HG02588 (cell line): ENCODE data around the gene ABCF2.

Source experiments
- ATAC-seq: cut with Tn5 transposase; IDR thresholded peaks from one replicate; pipeline ENCODE4 v1.9.1; 2021; ENCODE audit warnings: mild to moderate bottlenecking, moderate library complexity; ENCODE audit not compliant: unreplicated experiment

The ABCF2 gene

DNA sequence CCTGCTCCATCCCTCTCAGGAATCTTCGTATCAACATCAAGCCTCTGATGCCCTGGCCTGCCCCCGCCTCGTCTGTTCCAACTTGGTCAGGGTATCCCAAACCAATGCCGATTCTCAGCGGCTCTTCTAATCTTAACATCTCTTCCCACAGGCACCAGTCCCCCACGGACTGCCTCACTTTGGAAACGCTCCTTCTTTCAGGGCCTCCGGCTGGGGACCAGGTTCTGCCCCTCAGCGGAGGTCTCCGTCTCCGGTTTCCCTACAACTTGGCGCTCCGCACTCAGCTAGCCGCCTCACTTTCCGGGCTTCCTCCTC, 488 bp downstream of the ABCF2 start:
- peak; percentile 5 for ATAC-seq

DNA sequence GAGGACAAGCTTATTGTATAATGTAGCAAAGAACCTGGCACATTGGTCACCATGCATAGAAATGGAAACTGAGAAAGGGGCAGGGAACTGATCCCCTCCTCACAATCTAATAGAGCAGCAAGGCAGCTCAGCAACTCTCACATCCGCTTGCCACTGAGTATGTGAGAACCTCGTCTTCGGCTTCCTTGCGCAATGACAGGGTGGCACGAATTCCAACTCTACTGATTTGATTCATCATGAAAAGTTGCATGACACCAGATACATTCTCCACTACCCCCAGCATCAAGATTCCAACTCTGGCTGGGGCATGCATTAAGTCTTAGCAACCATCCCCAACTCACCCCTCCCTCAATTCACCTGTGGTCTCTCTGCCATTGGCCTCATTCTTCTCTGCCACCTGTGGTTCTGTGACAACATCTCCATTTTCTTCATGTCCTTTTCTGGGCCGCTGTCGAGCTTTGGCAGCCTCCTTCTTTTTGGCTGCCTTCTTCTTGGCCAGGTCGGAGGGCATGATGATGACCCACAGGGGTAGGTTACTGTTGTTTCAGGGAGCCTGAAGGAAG, 976 bp downstream of the ABCF2 start:
- ATAC-seq, result no peak

DNA sequence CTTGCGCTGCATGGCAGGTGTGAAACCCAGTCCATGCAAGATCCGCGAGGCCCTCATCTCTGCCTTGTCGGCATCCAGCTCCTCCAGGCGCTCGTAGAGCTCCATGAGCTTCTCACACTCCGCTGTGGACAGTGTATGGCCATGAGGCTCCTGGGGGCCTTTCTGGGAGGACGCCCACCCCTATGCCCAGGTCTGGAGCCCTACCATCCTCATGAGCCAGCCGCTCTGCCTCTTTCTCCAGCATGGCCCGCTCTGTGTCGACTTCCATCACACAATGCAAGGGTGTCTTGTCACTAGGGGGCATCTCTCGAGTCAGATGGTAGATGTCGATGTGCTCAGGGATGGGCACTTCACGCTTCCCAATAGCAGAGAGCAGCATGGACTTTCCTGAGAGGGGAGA, 3.3 kb downstream of the ABCF2 start:
- ATAC-seq, result no peak

DNA sequence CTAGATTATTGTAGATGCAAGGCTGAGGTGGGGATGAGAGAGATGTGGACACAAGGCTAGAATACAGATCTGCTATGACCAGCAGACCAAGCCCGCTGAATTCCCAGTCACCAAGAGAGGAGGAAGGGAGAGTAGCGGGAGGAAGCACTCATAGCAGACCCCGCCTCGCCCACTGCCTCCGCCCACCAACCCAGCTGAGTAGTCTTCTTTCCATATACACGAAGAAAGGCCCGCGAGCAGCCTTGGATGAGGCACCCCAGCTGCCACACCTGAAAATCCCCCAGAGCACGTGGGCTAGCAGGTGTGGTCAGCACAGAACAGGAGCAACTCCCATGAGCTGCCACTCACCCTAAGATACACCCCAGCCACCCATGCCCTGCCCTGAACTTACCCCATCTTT, 8.8 kb downstream of the ABCF2 start:
- ATAC-seq, result no peak

DNA sequence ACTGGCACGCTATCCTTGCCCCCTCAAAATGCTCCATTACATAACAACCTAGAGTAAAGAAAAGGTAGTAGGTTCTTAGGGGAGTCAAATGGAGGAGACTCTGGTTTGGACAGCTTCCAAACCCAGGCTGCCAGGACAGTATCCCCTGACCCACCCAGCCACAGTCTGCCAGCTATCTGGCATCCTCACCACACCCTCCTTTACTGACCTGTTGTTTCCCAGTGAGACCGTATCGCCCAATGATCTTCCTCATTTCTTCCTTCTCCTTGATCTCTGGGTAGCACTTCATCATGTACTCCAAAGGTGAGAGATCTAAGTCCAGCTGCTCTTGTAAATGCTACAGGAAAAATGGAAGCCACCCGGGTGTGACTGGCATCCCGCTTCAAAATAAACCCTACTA, 11.6 kb downstream of the ABCF2 start:
- no peak for ATAC-seq

DNA sequence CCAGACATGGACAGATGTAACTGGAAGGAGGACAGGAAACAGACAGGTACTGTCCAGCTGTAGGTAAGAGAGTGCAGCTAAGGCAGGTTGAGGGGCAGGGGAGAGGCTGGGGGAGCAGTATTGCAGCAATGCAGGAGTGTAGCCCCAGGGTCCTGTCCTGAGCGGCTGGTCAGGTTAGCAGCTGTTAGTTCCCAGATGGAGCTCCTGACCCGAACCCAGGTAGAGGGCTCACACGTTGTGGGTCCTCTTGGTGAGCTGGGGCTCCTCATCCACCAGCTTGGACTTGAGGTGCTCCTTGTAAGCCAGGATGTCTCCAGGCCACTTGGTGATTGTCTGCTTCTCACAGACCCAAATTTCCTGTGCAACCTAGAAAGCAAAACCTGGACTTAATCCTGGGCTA, 13.2 kb downstream of the ABCF2 start:
- ATAC-seq, result no peak

DNA sequence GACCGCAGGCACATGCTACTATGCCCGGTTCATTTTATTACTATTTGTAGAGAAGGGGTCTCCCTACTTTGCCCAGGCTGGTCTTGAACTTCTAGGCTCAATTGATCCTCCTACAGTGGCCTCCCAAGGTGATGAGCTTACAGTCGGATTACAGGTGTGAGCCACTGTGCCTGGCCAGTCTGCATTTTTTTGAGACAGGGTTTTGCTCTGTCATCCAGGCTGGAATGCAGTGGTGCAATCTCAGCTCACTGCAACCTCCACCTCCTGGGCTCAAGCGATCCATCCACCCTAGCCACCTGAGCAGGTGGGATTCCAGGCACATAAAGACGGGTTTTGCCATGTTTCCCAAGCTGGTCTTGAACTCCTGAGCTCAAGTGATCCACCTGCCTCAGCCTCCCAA, 14.4 kb downstream of the ABCF2 start:
- ATAC-seq, result no peak

DNA sequence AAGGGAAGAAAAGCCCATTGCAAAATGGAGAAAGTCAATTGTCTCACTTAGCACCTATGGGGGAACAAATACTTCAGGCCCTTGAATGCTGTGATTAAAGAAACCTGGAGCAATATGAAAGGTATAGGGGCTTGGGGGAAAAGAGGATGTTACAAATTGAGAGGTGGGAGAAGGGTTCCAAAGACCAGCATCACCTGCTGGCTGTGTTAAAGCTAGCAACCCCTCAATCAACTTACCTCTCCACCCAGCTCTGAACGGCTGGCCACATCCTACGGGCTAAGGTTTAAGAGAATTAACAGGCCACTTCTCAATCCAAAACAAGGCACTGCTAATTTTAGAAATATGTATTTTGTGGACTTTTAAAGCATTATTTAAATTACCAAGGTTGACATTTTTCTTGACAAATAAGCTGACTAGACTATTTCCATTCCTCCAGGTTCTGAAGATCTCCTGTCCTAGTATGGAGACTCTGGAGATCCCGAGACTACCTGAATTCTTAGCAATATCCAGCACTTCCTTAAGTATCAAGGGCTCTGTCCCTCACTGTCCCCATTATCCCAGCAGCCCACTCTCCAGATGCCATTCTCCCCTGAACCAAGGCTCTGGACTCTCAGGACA, 15.7 kb downstream of the ABCF2 start:
- no peak for ATAC-seq

DNA sequence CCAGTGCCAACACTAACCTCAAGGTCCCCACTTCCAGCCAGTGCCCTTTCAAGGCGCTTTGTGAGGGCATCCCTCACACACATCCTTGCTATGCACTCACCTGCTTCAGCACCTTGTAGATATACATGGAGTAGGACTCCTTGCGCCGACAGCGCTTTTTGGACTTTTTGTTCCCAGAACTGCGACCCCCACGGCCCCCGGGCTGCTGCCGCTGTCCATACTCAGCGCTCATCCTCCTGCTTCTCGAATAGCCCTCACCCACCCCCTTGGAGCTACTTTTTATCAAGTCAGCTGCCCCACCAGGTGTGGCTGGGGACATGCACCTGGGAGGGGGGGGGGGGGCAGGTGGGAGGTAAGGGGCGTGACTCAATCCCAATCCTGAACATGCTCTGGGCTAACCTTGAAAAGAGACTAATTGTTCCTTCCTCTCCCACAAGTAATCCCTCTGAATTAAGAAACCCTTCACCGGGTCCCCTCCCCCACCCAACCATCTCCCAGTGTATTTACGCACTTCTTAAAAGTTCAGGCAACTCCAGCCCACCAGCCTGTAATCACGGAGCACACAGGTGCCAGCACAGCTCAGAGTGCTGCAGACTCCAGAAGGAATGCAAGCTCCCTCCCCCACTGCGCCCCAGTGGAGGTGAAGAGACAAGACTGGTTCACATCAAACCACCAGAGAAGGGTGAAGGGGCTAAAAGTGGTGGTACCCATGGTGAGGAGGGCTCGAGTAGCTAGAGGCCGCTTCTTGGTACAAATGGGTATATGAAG, 16.7 kb downstream of the ABCF2 start, which contains the start of gene H2BK1:
Gene H2BK1 (minus strand): TSS at position 402 of the 768 bp plus-strand sequence. CDS start 170 bp downstream, at position 232.
- no peak for ATAC-seq

DNA sequence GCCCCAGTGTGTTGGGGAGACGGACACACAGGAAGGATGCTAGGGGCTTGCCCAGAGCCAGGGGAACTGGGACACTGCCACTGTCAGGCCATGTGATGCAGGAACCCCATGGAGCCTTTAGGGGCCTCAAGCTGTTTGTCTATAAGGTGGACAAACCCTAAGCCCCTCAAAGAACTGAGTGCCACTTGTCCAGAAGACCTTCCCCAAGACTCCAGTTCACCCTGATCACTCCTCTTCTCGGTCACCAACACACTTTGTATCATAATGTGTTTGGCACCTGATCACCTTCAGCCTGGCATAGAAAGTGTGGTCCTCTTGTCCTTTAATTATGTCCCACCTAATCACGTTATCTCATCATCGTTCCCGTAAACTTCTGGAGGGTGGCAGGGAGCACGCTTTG, 17.4 kb downstream of the ABCF2 start:
- no peak for ATAC-seq

DNA sequence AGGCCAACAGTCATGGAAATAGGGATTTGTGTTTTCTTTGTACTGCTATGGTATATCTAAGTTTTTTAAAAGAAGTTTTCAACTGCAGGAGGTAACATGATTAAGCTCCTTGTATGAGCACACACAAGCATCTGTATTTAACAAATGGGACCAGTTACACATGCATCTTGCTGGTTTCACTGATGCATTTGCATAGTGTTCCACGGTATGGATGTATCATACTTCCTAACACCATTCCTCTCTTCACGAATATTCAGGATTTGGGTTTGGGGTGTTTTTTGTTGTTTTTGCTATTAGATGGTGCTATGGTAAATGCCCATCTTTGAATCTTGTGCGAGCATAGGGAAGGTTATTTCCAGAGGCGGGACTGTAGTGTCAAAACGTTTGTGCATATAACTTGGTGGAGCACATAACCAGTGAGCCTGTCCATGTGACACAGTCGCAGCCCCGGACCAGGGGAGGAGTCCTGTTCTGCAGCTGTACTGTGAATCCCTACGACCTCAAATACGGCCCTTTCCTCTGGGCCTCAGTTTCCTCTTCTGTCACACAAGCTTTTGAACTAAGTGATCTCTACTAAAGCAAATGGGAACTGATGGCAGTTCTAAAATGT, 18.6 kb downstream of the ABCF2 start:
- ATAC-seq, result no peak

DNA sequence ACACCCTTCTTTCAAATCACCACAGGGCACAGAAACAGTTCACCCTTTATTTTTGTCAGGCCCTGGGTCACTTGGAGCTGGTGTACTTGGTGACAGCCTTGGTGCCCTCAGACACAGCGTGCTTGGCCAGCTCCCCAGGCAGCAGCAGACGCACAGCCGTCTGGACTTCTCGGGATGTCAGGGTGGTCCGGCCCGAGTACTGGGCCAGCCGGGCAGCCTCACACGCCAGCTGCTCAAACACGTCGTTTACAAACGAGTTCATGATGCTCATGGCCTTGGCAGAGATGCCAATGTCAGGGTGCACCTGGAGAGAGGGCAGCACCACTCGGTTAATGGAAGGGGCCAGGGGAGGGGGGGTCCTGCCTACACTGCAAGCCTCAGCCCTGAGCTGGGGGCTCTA, 19.2 kb downstream of the ABCF2 start:
- ATAC-seq, result no peak

DNA sequence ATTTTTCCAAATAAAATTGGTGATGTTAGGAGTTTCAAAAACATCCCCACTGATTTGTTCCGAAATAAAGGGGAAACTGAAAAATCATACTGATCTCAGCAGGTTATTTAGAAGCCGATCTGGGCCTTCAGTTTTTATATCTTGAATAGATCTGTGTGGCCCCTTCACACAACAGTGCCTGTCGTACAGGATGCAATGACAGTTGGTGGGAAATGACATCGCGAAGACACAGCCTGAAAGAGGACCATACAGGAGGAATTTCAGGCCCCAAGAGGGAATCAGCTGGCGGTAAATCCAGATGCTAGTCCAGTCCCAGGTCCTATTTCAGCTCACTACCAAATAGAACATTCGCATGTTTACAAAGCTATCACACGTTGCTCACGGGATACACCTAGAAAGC, 19.7 kb downstream of the ABCF2 start:
- no peak for ATAC-seq

DNA sequence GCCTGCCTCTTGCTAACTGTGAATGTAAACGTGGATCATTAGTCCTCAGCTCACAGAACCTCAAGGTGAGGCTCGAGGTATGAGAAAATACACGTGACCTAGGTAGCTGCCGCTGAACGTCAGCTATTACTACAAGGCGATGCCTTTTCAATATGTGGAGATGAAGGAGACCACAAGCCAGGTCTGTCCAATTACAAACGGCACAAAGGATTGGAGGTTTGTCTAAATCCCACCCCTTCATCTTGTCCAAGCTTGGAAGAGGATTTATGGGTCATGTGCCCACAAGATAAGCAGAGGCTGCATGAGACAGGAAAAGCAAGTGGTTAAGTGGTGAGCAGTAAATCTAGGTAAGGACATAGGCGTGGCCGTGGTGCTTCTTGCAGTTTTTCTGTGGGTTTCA, 20.1 kb downstream of the ABCF2 start:
- ATAC-seq, result no peak

DNA sequence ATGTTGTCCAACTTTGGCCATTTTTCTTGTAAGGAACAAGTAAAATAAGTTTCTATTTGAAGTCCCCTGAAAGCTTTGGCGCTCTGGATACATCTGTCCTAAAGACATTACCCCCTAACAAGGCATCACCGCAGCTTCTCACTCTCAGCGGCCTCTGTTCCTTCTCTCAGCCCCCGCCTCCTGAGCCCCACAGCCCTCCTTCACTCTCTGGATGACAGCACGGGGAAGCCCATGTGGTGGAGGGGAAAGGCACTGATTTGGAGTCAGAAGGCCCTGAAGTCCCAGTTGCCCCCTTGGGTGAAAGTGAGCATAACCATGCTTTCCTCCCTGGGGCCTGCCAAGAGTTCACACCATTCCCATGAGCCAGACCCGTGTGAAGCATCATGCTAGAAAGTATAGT, 21.3 kb downstream of the ABCF2 start:
- ATAC-seq, result no peak

DNA sequence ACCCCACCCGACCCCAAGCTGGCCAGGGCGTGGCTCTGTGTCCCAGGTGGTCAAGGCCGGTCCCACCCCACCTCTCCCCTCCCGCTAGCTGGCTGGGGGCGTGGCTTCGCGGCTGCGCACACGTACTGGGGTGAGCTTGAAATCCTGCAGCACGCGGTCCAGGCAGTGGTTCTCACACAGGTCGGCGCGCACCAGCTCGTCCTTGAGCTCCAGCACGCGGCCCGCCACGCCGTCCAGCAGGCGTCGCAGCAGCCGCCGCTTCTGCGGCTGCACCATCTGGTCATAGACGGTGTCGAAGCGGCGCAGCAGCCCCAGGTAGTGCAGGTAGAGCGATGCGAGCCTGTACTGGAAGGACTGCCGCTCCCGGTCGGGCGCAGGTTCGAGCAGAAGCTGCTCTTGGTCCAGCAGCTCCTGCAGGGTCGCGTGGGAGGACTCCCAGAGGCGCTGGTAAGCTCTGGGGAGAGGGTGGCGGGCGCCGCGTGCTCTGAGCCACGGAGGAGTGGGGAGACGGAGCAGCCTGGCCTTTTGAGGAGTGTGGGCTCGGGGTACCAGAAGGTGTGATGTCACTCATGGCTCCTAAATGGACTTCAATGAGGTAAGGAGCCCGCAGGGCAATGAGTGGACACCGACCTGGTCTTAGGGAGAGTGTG, 22.5 kb downstream of the ABCF2 start:
- no peak for ATAC-seq

DNA sequence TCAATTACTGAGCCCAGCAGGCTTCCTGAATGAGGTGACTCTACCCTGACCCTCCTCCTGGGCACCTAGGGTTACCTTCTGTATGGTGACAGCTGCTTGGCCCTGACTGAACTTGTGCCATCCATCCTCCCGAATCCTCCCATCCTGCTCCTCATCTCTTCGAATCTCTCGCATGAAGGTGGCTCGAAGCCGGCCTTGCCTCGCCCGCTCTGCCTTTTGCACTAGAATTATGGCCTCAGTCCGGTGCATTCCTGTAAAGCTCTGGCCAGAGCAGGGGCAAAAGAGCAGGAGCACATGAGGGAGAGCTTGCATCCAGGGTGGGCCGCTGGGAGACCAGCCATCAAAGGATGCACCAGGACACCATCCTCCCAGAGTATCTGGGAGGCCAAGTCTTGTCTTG, 24.2 kb downstream of the ABCF2 start:
- ATAC-seq, result no peak

DNA sequence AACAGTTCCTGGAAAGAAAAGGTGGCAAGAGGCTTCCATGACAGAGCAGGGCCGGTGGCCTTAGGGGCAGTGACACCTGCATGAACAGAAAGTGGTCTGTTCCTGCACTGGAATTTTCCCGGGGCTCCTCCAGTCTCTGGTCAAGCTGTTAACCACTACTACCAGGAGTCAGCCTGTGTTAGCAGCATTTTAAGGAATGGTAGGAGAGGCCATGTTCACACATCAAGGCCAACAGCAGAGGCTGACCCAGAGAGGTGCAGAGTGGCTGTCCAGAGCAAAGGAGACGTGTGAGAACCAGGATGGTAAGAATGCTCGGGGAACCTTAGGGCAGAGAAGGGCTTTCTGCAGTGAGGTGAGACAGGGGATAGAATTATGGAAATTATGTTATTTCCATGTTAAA, 25.3 kb downstream of the ABCF2 start:
- ATAC-seq, result no peak

DNA sequence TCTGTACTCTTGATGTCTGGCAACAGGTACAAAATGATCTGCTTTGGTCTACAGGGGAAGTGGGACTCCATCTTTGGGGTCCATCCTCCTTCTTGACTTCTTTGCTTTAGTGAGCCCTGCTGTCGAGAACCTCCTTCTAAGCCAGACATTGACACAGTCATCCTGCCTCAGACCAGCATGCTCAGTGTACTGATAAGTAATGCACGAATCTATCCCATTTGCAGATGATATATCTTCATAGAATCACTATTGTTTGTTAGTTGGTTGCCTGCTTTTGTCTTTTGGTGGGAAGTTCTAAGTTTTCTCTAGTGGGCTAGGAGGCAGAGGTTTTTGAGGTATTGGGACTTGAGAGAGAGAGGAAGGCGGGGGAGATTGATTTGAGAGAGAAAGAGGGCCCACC, 25.7 kb downstream of the ABCF2 start:
- no peak for ATAC-seq

DNA sequence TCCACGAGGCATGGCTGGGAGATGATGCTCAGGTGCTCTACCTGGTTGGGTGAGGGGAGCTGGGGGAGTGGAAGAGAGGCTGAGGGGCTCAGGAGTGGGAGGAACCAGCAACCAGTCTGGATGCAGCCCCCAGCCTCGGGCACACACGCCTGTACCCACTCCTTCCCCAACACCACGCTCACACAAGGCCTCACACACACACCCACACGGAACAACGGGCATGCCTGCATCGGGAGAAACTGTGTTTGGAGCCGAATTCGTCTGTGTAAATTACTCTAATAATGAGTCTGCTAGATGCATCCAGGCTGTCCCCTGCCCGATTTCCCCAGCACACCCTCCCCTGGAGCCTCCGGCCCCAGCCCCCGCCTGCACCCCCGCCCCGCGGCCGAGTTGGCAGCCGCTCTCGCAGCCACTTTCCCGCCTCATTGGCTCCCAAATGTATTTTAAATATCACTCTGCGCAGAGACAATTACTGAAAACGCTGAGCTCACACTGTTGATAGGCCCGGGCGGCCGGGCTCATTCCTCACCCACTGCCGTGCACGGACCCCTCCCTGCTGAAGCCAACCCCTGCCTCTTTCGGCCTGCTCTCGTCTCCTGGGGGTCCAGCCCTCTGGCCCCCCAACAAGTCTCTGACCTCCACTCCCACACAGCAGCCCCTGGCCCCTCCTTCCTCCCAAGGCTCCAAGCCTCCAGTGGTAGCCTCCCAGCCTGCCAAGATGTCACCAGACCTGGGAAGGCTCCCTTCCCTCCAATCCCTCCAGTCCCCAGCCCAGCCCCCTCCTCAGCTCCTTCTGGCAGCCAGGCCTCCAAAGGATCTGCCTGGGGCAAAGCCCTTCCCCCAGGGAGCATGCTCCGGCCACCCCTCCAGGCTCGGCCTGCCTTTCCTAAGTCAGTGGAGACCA, 27.8 kb downstream of the ABCF2 start:
- no peak for ATAC-seq

DNA sequence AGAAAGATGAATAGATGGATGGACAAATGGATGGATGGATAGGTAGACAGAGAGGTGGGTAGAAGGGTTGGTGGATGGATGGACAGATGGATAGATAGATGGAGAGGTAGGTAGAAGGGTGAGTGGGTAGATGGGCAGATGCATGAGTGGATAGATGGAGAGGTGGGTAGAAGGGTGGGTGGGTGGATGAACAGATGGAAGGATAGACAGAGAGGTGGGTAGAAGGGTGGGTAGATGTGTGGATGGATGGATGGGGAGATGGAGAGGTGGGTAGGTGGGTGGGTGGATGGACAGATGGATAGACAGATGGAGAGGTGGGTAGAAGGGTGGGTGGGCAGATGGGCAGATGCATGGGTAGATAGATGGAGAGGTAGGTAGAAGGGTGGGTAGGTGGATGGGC, 29.1 kb downstream of the ABCF2 start:
- ATAC-seq, result no peak
